ENCODE results near the gene FAM171A2. TPM values are rescaled to one million over a fixed set of nuclear protein-coding genes. Genes with fewer than 3 reads are reported as not detected.

Gene FAM171A2
- total and polyA plus RNA-seq, 4 donors = 0.08 to 1.1 (median 0.18) TPM; not detected in 1

DNA sequence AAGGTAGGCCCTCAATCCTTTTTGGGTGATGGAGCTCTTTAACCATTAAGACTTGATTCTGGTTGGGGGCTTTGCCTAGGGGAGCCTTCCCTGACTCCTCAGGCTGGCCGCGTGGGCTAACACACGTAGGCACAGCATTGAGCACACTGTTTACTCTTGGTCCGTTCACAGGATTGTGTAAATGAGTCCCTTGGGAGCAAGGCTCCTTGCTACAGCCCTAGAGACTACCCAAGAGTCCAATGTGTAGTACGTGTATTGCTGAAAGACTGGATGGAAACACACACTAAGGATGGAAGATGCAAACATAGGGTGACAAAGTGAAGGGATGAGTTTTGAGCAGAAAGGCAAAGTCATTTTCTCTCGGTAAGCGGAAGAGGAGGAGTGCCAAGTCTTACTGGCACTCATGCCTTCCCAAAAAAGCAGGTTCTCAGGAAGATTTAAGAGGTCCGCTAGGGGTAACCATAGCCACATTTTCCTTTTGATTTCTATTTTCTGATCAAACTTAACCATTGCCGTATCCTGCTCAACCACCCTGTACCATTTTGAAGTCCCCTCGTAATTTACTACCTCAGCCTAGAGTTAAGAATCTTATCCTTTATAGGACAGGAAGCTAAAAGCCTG, 26.7 kb upstream of the FAM171A2 start:
- H3K27ac ChIP-seq (ENCODE audit: low read depth in 1 of 2, low read length in 2 of 2) = no peak overlapping the region
- H3K9ac ChIP-seq (ENCODE audit: low read depth in 1 of 2, low read length in 2 of 2) = no peak overlapping the region
- TF ChIP-seq RXRA (IDR thresholded peaks at IDR 0.05) = no peak
- TF ChIP-seq FOXA2 (IDR thresholded peaks at IDR 0.05) = no peak
- TF ChIP-seq, protein P1, sequence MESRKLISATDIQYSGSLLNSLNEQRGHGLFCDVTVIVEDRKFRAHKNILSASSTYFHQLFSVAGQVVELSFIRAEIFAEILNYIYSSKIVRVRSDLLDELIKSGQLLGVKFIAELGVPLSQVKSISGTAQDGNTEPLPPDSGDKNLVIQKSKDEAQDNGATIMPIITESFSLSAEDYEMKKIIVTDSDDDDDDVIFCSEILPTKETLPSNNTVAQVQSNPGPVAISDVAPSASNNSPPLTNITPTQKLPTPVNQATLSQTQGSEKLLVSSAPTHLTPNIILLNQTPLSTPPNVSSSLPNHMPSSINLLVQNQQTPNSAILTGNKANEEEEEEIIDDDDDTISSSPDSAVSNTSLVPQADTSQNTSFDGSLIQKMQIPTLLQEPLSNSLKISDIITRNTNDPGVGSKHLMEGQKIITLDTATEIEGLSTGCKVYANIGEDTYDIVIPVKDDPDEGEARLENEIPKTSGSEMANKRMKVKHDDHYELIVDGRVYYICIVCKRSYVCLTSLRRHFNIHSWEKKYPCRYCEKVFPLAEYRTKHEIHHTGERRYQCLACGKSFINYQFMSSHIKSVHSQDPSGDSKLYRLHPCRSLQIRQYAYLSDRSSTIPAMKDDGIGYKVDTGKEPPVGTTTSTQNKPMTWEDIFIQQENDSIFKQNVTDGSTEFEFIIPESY (IDR thresholded peaks at IDR 0.05) = no peak
- no peak for TF ChIP-seq SP1 (IDR thresholded peaks at IDR 0.05)
- no peak for TF ChIP-seq RAD21 (IDR thresholded peaks at IDR 0.05)
- TF ChIP-seq, protein P2, sequence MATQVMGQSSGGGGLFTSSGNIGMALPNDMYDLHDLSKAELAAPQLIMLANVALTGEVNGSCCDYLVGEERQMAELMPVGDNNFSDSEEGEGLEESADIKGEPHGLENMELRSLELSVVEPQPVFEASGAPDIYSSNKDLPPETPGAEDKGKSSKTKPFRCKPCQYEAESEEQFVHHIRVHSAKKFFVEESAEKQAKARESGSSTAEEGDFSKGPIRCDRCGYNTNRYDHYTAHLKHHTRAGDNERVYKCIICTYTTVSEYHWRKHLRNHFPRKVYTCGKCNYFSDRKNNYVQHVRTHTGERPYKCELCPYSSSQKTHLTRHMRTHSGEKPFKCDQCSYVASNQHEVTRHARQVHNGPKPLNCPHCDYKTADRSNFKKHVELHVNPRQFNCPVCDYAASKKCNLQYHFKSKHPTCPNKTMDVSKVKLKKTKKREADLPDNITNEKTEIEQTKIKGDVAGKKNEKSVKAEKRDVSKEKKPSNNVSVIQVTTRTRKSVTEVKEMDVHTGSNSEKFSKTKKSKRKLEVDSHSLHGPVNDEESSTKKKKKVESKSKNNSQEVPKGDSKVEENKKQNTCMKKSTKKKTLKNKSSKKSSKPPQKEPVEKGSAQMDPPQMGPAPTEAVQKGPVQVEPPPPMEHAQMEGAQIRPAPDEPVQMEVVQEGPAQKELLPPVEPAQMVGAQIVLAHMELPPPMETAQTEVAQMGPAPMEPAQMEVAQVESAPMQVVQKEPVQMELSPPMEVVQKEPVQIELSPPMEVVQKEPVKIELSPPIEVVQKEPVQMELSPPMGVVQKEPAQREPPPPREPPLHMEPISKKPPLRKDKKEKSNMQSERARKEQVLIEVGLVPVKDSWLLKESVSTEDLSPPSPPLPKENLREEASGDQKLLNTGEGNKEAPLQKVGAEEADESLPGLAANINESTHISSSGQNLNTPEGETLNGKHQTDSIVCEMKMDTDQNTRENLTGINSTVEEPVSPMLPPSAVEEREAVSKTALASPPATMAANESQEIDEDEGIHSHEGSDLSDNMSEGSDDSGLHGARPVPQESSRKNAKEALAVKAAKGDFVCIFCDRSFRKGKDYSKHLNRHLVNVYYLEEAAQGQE (IDR thresholded peaks at IDR 0.05) = no peak
- peaks cover 3 to 7% (median 5%) of the 10 kb centered on the region in 4 donors for H3K4me1 ChIP-seq (ENCODE audit: control insufficient read depth in 4 of 4, insufficient read depth in 4 of 4, low read length in 3 of 4)
- H3K27me3 ChIP-seq (ENCODE audit: control insufficient read depth in 4 of 4, insufficient read depth in 4 of 4, low read length in 3 of 4) = no peaks in the 10 kb centered on the region
- 79% methylated on average over 10 of the region's 10 CpGs for WGBS
- no peak for DNase-seq (ENCODE audit: low spot score)
- H3K4me3 ChIP-seq (ENCODE audit: low read depth in 1 of 3, low read length in 3 of 3) = no peak overlapping the region
- H3K36me3 ChIP-seq (ENCODE audit: control insufficient read depth in 4 of 4, insufficient read depth in 3 of 4, low read depth in 1 of 4, low read length in 3 of 4) = no peaks in the 10 kb centered on the region
- no peaks in the 10 kb centered on the region for H3K9me3 ChIP-seq (ENCODE audit: control insufficient read depth in 4 of 4, low read length in 3 of 4)

DNA sequence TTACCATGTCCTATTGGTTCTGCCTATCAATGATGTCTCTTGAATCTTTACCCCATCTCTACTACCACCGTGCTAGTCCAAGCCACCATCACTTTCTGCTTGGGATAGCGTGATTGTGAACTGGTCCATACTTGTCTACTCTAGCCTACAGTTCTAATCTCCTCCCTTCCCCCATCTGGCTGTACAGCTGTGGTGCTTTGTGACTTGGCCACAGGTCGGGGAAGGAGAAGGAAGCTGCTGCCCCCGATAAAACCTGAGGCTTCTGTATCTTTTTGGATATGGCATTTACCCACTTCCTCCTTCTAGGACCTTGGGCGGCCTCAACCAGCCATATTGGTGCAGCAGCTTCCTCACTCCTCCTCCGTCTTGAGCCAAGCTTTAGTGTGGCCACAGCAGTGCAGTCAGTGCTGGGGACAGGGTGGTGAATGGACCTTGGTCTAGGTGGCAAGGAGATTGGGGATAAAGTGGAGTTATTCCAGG, 26.1 kb upstream of the FAM171A2 start:
- Histone ChIP-seq H3K36me3 (ENCODE audit: control insufficient read depth in 4 of 4, insufficient read depth in 3 of 4, low read depth in 1 of 4, low read length in 3 of 4) (no peaks in the 10 kb centered on the region), H3K4me1 (ENCODE audit: control insufficient read depth in 4 of 4, insufficient read depth in 4 of 4, low read length in 3 of 4) (peaks cover 5 to 10% (median 7%) of the 10 kb centered on the region in 4 donors), H3K9me3 (ENCODE audit: control insufficient read depth in 4 of 4, low read length in 3 of 4) (no peaks in the 10 kb centered on the region), H3K9ac (ENCODE audit: low read depth in 1 of 2, low read length in 2 of 2) (no peak overlapping the region), H3K27ac (ENCODE audit: low read depth in 1 of 2, low read length in 2 of 2) (no peak overlapping the region), H3K4me3 (ENCODE audit: low read depth in 1 of 3, low read length in 3 of 3) (no peak overlapping the region), H3K27me3 (ENCODE audit: control insufficient read depth in 4 of 4, insufficient read depth in 4 of 4, low read length in 3 of 4) (no peaks in the 10 kb centered on the region)
- DNase-seq (ENCODE audit: low spot score) = no peak
- TF ChIP-seq RAD21 (IDR thresholded peaks at IDR 0.05) (no peak), HNF4A (conservative IDR thresholded peaks at IDR 0.05) (no peak), FOXA1 (IDR thresholded peaks at IDR 0.05) (no peak), SP1 (IDR thresholded peaks at IDR 0.05) (no peak), FOXA2 (IDR thresholded peaks at IDR 0.05) (no peak), JUND (IDR thresholded peaks at IDR 0.05) (no peak), GABPA (IDR thresholded peaks at IDR 0.05 in 1 of 2, conservative IDR thresholded peaks at IDR 0.05 in 1 of 2) (no peak), YY1 (IDR thresholded peaks at IDR 0.05) (no peak)
- TF ChIP-seq, protein P2 (IDR thresholded peaks at IDR 0.05) = no peak
- TF ChIP-seq, protein P1 (IDR thresholded peaks at IDR 0.05) = no peak
- TF ChIP-seq, protein P3, sequence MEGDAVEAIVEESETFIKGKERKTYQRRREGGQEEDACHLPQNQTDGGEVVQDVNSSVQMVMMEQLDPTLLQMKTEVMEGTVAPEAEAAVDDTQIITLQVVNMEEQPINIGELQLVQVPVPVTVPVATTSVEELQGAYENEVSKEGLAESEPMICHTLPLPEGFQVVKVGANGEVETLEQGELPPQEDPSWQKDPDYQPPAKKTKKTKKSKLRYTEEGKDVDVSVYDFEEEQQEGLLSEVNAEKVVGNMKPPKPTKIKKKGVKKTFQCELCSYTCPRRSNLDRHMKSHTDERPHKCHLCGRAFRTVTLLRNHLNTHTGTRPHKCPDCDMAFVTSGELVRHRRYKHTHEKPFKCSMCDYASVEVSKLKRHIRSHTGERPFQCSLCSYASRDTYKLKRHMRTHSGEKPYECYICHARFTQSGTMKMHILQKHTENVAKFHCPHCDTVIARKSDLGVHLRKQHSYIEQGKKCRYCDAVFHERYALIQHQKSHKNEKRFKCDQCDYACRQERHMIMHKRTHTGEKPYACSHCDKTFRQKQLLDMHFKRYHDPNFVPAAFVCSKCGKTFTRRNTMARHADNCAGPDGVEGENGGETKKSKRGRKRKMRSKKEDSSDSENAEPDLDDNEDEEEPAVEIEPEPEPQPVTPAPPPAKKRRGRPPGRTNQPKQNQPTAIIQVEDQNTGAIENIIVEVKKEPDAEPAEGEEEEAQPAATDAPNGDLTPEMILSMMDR (IDR thresholded peaks at IDR 0.05; ENCODE audit: low read depth, low read length, missing input control) = no peak
- TF ChIP-seq, protein P4, sequence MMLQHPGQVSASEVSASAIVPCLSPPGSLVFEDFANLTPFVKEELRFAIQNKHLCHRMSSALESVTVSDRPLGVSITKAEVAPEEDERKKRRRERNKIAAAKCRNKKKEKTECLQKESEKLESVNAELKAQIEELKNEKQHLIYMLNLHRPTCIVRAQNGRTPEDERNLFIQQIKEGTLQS (IDR thresholded peaks at IDR 0.05) = no peak
- 78% methylated on average over 6 of the region's 6 CpGs for WGBS
